HCT116 (cell line): ENCODE results near the gene PHACTR1.

Experiments used
- CEBPB ChIP-seq: IDR thresholded peaks from 2 replicates; pipeline ENCODE4 v1.6.1; 2012; ENCODE audit warnings: low read depth
- CTCF ChIP-seq, 3 experiments: fragments of 200-600 bp in 1 of 3; sonication (generic) in 1 of 3; IDR thresholded peaks in 2 of 3; conservative IDR thresholded peaks in 1 of 3; 2 replicates each; pipeline ENCODE4 v1.5.1; 2012 to 2017; ENCODE audit warnings: low read depth in 2 of 3, low read length in 2 of 3, antibody characterized with exemption in 1 of 3, borderline replicate concordance in 1 of 3, control low read depth in 1 of 3, mild to moderate bottlenecking in 1 of 3, mixed read lengths in 1 of 3, mixed run types in 1 of 3, moderate library complexity in 1 of 3; ENCODE audit not compliant: insufficient read depth in 1 of 3
- EGR1 ChIP-seq: IDR thresholded peaks from 2 replicates; pipeline ENCODE4 v1.6.1; 2012; ENCODE audit warnings: low read depth
- EZH2 ChIP-seq: fragments of 200-600 bp; sonication (generic); IDR thresholded peaks from 2 replicates; pipeline ENCODE4 v1.6.1; 2017; ENCODE audit warnings: antibody characterized with exemption, mixed run types
- JUND ChIP-seq: IDR thresholded peaks from 2 replicates; pipeline ENCODE4 v1.6.1; 2012
- MAX ChIP-seq: IDR thresholded peaks from 2 replicates; pipeline ENCODE4 v1.6.1; 2012
- POLR2A ChIP-seq: IDR thresholded peaks from 2 replicates; pipeline ENCODE4 v1.7.0; 2011; ENCODE audit warnings: borderline replicate concordance; ENCODE audit not compliant: insufficient read depth, insufficient read length; ENCODE audit errors: extremely low read depth
- POLR2AphosphoS5 ChIP-seq: IDR thresholded peaks from 2 replicates; pipeline ENCODE4 v1.6.1; 2011; ENCODE audit warnings: mild to moderate bottlenecking, low read depth, low read length, moderate library complexity
- REST ChIP-seq: IDR thresholded peaks from 2 replicates; pipeline ENCODE4 v1.6.1; 2012; ENCODE audit warnings: low read depth
- SIN3A ChIP-seq: IDR thresholded peaks from 2 replicates; pipeline ENCODE4 v1.6.1; 2012; ENCODE audit warnings: low read depth
- SP1 ChIP-seq: IDR thresholded peaks from 2 replicates; pipeline ENCODE4 v1.6.1; 2012; ENCODE audit warnings: low read depth
- SRF ChIP-seq: IDR thresholded peaks from 2 replicates; pipeline ENCODE4 v1.6.1; 2012; ENCODE audit warnings: low read depth
- YY1 ChIP-seq: IDR thresholded peaks from 2 replicates; pipeline ENCODE4 v1.6.1; 2011; ENCODE audit warnings: low read length, low read depth, moderate library complexity, mild to moderate bottlenecking; ENCODE audit not compliant: insufficient replicate concordance; ENCODE audit errors: extremely low read depth
- ZNF274 ChIP-seq: fragments of 200-500 bp; sonication (Bioruptor generic); IDR thresholded peaks from 2 replicates; pipeline ENCODE4 v1.6.1; 2014; ENCODE audit warnings: mild to moderate bottlenecking, low read depth, low read length, inconsistent platforms

DNA sequence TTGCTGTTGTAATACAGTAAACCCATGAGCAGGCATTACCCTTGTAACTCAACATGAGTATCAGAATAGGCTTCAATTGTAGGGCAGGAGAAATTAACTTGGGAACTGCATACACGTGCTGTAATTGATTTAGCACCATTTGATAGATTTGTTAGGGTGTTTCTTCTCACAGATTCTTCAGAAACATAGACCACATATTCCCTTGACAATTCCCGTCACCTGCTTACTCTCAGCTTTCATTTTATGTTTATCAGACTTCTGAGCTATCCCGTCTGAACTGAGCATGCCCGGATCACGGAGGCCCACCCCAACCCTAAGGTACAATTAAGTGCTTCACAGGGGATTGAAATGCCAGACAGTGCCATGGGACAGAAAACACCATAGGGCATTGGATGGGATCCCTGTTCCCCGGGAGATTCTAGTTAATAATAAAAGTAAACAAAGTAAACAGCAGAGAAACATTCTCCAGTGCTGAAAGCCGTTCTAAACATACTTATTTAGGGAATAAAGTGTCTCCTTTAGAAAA lies 179.7 kb downstream of the PHACTR1 start:
- no peak for TF ChIP-seq CTCF (IDR thresholded peaks at IDR 0.05 in 2 of 3, conservative IDR thresholded peaks at IDR 0.05 in 1 of 3; ENCODE audit: borderline replicate concordance in 1 of 3, insufficient read depth in 1 of 3, low read depth in 2 of 3, low read length in 2 of 3)
- no peak for TF ChIP-seq POLR2AphosphoS5
- no peak for TF ChIP-seq REST
- TF ChIP-seq JUND: no peak
- TF ChIP-seq EGR1: no peak
- TF ChIP-seq YY1: no peak
- no peak for TF ChIP-seq SP1
- no peak for TF ChIP-seq MAX
- TF ChIP-seq POLR2A: no peak
- TF ChIP-seq EZH2: no peak
- TF ChIP-seq ZNF274: no peak
- TF ChIP-seq SRF: no peak
- TF ChIP-seq CEBPB: no peak
- TF ChIP-seq SIN3A: no peak
